ENCODE data around the gene NME2.

GRCh38 chr17:51200295-51200694 is 34.1 kb downstream of the NME2 start:
- TF ChIP-seq POLR2AphosphoS5 (IDR thresholded peaks at IDR 0.05; ENCODE audit: low read depth, low read length) (no peak), TAF1 (IDR thresholded peaks at IDR 0.05; ENCODE audit: low read depth, low read length) (no peak)
